ENCODE measurements around the gene RPL22L1.

Gene RPL22L1

GRCh38 chr3:170815340-170815739 is 54.7 kb downstream of the RPL22L1 start (continued):
- TF ChIP-seq ZNF501 (tag by site-specific recombination; IDR thresholded peaks at IDR 0.05) (0 out of 2 replicates have a peak, but pooled peaks have one; percentile 13), ZIC2 (tag by site-specific recombination; IDR thresholded peaks at IDR 0.05) (peak; percentile 73), ZBTB1 (tag by site-specific recombination; IDR thresholded peaks at IDR 0.05) (no peak), ZNF16 (tag by site-specific recombination; IDR thresholded peaks at IDR 0.05; ENCODE audit: low read depth) (no peak), KLF10 (tag by site-specific recombination; IDR thresholded peaks at IDR 0.05) (0 out of 2 replicates have a peak, but pooled peaks have one; percentile 16), ZNF600 (tag by site-specific recombination; IDR thresholded peaks at IDR 0.05) (peak; percentile 57; the same call in 1 of the 2 replicates), OSR2 (tag by site-specific recombination; IDR thresholded peaks at IDR 0.05) (peak; percentile 50), MZF1 (tag by site-specific recombination; IDR thresholded peaks at IDR 0.05; ENCODE audit: borderline replicate concordance) (no peak), ZNF513 (tag by site-specific recombination; IDR thresholded peaks at IDR 0.05) (no peak), SP7 (tag by site-specific recombination; IDR thresholded peaks at IDR 0.05) (peak; percentile 71), ZNF174 (tag by site-specific recombination; IDR thresholded peaks at IDR 0.05) (no peak), ZNF629 (tag by site-specific recombination; IDR thresholded peaks at IDR 0.05) (peak; percentile 21; the same call in 1 of the 2 replicates), ZNF558 (tag by site-specific recombination; IDR thresholded peaks at IDR 0.05) (no peak), GLIS1 (tag by site-specific recombination; IDR thresholded peaks at IDR 0.05) (peak; percentile 61), ZXDB (tag by site-specific recombination; IDR thresholded peaks at IDR 0.05) (no peak), PRDM2 (tag by site-specific recombination; IDR thresholded peaks at IDR 0.05; ENCODE audit: borderline replicate concordance) (no peak), GLIS2 (tag by site-specific recombination; IDR thresholded peaks at IDR 0.05) (peak; percentile 39; the same call in 1 of the 2 replicates), ZNF660 (tag by site-specific recombination; IDR thresholded peaks at IDR 0.05) (peak; percentile 57), ZNF132 (tag by site-specific recombination; IDR thresholded peaks at IDR 0.05; ENCODE audit: borderline replicate concordance) (no peak), IKZF3 (tag by site-specific recombination; IDR thresholded peaks at IDR 0.05) (peak; percentile 35; the same call in 1 of the 2 replicates), FEZF1 (tag by site-specific recombination; IDR thresholded peaks at IDR 0.05) (peak; percentile 53; the same call in 1 of the 2 replicates), INSM2 (tag by site-specific recombination; IDR thresholded peaks at IDR 0.05) (no peak), WT1 (tag by site-specific recombination; IDR thresholded peaks at IDR 0.05) (peak; percentile 91), ZNF223 (tag by site-specific recombination; IDR thresholded peaks at IDR 0.05) (no peak), ZNF335 (tag by site-specific recombination; conservative IDR thresholded peaks at IDR 0.05) (no peak), ZNF19 (tag by site-specific recombination; IDR thresholded peaks at IDR 0.05; ENCODE audit: low read depth) (no peak), ZNF664 (tag by site-specific recombination; IDR thresholded peaks at IDR 0.05) (no peak), ZNF596 (tag by site-specific recombination; IDR thresholded peaks at IDR 0.05) (no peak)
- TF ChIP-seq, protein P1, sequence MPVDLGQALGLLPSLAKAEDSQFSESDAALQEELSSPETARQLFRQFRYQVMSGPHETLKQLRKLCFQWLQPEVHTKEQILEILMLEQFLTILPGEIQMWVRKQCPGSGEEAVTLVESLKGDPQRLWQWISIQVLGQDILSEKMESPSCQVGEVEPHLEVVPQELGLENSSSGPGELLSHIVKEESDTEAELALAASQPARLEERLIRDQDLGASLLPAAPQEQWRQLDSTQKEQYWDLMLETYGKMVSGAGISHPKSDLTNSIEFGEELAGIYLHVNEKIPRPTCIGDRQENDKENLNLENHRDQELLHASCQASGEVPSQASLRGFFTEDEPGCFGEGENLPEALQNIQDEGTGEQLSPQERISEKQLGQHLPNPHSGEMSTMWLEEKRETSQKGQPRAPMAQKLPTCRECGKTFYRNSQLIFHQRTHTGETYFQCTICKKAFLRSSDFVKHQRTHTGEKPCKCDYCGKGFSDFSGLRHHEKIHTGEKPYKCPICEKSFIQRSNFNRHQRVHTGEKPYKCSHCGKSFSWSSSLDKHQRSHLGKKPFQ (tag by site-specific recombination; IDR thresholded peaks at IDR 0.05): 0 out of 2 replicates have a peak, but pooled peaks have one; percentile 32
- TF ChIP-seq, protein P2, sequence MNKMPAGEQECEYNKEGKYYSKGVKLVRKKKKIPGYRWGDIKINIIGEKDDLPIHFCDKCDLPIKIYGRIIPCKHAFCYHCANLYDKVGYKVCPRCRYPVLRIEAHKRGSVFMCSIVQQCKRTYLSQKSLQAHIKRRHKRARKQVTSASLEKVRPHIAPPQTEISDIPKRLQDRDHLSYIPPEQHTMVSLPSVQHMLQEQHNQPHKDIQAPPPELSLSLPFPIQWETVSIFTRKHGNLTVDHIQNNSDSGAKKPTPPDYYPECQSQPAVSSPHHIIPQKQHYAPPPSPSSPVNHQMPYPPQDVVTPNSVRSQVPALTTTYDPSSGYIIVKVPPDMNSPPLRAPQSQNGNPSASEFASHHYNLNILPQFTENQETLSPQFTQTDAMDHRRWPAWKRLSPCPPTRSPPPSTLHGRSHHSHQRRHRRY (tag by site-specific recombination; IDR thresholded peaks at IDR 0.05): no peak
